ENCODE measurements around the gene NEK1. TPM values are rescaled to one million over a fixed set of nuclear protein-coding genes. Genes with fewer than 3 reads are reported as not detected.

Gene NEK1
- total and polyA plus RNA-seq, 2 of the 8 experiments (the other 6 are each of a cell fraction or from before 2014, with no cell fraction given), result 3.9 to 11.7 TPM

DNA sequence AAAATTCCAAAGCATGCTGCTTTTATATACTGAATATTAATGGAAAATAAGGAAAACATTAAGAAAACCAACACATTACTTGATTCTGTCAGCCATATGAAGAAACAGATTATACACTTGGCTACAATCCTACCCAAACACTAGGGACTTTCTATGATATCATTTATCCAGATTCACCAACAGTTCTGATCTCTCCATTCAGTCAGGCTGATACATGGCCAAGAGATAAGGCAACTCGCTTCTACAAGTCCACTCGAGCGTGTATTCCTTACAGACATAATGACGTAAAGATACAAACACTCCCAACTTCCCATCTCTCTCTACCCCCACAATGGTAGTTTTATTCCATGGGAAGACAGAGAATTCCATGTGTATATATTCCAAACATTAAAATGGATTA, 44.5 kb downstream of the NEK1 start (continued):
- TF ChIP-seq, protein P1, sequence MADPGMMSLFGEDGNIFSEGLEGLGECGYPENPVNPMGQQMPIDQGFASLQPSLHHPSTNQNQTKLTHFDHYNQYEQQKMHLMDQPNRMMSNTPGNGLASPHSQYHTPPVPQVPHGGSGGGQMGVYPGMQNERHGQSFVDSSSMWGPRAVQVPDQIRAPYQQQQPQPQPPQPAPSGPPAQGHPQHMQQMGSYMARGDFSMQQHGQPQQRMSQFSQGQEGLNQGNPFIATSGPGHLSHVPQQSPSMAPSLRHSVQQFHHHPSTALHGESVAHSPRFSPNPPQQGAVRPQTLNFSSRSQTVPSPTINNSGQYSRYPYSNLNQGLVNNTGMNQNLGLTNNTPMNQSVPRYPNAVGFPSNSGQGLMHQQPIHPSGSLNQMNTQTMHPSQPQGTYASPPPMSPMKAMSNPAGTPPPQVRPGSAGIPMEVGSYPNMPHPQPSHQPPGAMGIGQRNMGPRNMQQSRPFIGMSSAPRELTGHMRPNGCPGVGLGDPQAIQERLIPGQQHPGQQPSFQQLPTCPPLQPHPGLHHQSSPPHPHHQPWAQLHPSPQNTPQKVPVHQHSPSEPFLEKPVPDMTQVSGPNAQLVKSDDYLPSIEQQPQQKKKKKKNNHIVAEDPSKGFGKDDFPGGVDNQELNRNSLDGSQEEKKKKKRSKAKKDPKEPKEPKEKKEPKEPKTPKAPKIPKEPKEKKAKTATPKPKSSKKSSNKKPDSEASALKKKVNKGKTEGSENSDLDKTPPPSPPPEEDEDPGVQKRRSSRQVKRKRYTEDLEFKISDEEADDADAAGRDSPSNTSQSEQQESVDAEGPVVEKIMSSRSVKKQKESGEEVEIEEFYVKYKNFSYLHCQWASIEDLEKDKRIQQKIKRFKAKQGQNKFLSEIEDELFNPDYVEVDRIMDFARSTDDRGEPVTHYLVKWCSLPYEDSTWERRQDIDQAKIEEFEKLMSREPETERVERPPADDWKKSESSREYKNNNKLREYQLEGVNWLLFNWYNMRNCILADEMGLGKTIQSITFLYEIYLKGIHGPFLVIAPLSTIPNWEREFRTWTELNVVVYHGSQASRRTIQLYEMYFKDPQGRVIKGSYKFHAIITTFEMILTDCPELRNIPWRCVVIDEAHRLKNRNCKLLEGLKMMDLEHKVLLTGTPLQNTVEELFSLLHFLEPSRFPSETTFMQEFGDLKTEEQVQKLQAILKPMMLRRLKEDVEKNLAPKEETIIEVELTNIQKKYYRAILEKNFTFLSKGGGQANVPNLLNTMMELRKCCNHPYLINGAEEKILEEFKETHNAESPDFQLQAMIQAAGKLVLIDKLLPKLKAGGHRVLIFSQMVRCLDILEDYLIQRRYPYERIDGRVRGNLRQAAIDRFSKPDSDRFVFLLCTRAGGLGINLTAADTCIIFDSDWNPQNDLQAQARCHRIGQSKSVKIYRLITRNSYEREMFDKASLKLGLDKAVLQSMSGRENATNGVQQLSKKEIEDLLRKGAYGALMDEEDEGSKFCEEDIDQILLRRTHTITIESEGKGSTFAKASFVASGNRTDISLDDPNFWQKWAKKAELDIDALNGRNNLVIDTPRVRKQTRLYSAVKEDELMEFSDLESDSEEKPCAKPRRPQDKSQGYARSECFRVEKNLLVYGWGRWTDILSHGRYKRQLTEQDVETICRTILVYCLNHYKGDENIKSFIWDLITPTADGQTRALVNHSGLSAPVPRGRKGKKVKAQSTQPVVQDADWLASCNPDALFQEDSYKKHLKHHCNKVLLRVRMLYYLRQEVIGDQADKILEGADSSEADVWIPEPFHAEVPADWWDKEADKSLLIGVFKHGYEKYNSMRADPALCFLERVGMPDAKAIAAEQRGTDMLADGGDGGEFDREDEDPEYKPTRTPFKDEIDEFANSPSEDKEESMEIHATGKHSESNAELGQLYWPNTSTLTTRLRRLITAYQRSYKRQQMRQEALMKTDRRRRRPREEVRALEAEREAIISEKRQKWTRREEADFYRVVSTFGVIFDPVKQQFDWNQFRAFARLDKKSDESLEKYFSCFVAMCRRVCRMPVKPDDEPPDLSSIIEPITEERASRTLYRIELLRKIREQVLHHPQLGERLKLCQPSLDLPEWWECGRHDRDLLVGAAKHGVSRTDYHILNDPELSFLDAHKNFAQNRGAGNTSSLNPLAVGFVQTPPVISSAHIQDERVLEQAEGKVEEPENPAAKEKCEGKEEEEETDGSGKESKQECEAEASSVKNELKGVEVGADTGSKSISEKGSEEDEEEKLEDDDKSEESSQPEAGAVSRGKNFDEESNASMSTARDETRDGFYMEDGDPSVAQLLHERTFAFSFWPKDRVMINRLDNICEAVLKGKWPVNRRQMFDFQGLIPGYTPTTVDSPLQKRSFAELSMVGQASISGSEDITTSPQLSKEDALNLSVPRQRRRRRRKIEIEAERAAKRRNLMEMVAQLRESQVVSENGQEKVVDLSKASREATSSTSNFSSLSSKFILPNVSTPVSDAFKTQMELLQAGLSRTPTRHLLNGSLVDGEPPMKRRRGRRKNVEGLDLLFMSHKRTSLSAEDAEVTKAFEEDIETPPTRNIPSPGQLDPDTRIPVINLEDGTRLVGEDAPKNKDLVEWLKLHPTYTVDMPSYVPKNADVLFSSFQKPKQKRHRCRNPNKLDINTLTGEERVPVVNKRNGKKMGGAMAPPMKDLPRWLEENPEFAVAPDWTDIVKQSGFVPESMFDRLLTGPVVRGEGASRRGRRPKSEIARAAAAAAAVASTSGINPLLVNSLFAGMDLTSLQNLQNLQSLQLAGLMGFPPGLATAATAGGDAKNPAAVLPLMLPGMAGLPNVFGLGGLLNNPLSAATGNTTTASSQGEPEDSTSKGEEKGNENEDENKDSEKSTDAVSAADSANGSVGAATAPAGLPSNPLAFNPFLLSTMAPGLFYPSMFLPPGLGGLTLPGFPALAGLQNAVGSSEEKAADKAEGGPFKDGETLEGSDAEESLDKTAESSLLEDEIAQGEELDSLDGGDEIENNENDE (IDR thresholded peaks at IDR 0.05; ENCODE audit: insufficient replicate concordance, low read length), result no peak
- no peak for TF ChIP-seq GABPA (IDR thresholded peaks at IDR 0.05; ENCODE audit: borderline replicate concordance, insufficient read depth, low read length)
- no peak for TF ChIP-seq HDAC6 (IDR thresholded peaks at IDR 0.05; ENCODE audit: low read depth, low read length)
- no peak for TF ChIP-seq CTCF (IDR thresholded peaks at IDR 0.05; ENCODE audit: control extremely low read depth in 1 of 3, insufficient read depth in 1 of 3, low read depth in 1 of 3, low read length in 3 of 3)
- no peak for TF ChIP-seq KDM4A (IDR thresholded peaks at IDR 0.05; ENCODE audit: low read depth, low read length, severe bottlenecking)
- no peak for TF ChIP-seq TAF7 (optimal IDR thresholded peaks at IDR 0.05; ENCODE audit: borderline replicate concordance, low read depth, low read length)
- no peak for TF ChIP-seq MAX (IDR thresholded peaks at IDR 0.05)
- no peak for TF ChIP-seq CREB1 (IDR thresholded peaks at IDR 0.05)
- no peak for TF ChIP-seq BACH1 (IDR thresholded peaks at IDR 0.05; ENCODE audit: low read length)
